ENCODE data around the gene MINAR1. TPM values are rescaled to one million over a fixed set of nuclear protein-coding genes. Genes with fewer than 3 reads are reported as not detected.

MINAR1 gene
- total and polyA plus RNA-seq, 8 donors, result 0.50 to 1.0 (median 0.66) TPM

- DNase-seq (no peak), ATAC-seq (no peak)
- intact Hi-C loops (cut with DNase I), result no loop called here
- H3K36me3 ChIP-seq, result no peaks in the 10 kb centered on the region
- H3K4me3 ChIP-seq, result no peak overlapping the region
- H3K4me1 ChIP-seq, result no peaks in the 10 kb centered on the region
- no peak overlapping the region for H3K27ac ChIP-seq
- H3K9me3 ChIP-seq, result no peaks in the 10 kb centered on the region
- no peak for TF ChIP-seq CTCF (IDR thresholded peaks at IDR 0.05)
- peaks cover 0 to 4% of the 10 kb centered on the region in 2 donors for H3K27me3 ChIP-seq
Observed at GRCh38 chr15:79459666-79460065, 27.5 kb downstream of the MINAR1 start.

- no peak overlapping the region for H3K27ac ChIP-seq
- H3K27me3 ChIP-seq, result no peaks in the 10 kb centered on the region
- H3K9me3 ChIP-seq, result no peaks in the 10 kb centered on the region
- intact Hi-C loops (cut with DNase I), result no loop called here
- H3K36me3 ChIP-seq, result no peaks in the 10 kb centered on the region
- no peak overlapping the region for H3K4me3 ChIP-seq
- TF ChIP-seq CTCF (IDR thresholded peaks at IDR 0.05), result no peak
- ATAC-seq (no peak), DNase-seq (no peak)
- no peaks in the 10 kb centered on the region for H3K4me1 ChIP-seq
Observed at GRCh38 chr15:79463043-79463780, 31.1 kb downstream of the MINAR1 start.

DNA sequence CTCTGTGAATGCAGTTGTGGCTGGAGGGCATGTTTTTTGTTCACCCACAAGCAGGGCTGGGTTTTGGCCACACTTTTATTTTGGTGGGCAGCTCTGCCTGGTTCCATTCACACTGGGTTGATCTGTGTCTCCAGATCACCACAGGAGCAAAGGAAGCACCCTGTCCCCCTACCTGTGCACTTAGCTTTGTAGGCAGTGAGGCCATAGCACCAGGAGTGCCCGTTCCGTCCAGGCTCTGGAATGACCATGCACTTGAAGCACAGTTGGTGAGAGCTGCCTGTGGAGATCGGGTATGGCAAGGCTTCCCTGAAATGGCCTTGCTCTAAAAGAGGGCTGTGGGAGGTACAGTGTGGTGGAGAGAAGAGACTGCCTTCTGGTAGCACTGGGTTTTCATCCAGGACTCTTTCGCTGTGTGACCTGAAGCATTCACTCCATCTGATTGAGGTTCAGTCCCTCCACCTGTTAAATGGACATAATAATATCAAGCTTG is 31.7 kb downstream of the MINAR1 start:
- Histone ChIP-seq H3K36me3 (no peaks in the 10 kb centered on the region), H3K27ac (no peak overlapping the region), H3K9me3 (no peaks in the 10 kb centered on the region), H3K4me1 (no peaks in the 10 kb centered on the region), H3K27me3 (no peaks in the 10 kb centered on the region), H3K4me3 (no peak overlapping the region)
- DNase-seq (no peak), ATAC-seq (no peak)
- intact Hi-C loops (cut with DNase I), result no loop called here
- no peak for TF ChIP-seq CTCF (IDR thresholded peaks at IDR 0.05)

- no peak for TF ChIP-seq CTCF (IDR thresholded peaks at IDR 0.05)
- H3K9me3 ChIP-seq, result no peaks in the 10 kb centered on the region
- ATAC-seq, result no peak
Observed at GRCh38 chr15:79466488-79466887, 34.4 kb downstream of the MINAR1 start.

GRCh38 chr15:79467865-79468586 is 35.9 kb downstream of the MINAR1 start:
- no peaks in the 10 kb centered on the region for H3K27me3 ChIP-seq
- no peak overlapping the region for H3K4me3 ChIP-seq
- intact Hi-C loops (cut with DNase I), result no loop called here
- H3K27ac ChIP-seq, result no peak overlapping the region
- no peaks in the 10 kb centered on the region for H3K4me1 ChIP-seq
- ATAC-seq (no peak), DNase-seq (no peak)
- no peak for TF ChIP-seq CTCF (IDR thresholded peaks at IDR 0.05)
- H3K9me3 ChIP-seq, result no peaks in the 10 kb centered on the region
- no peaks in the 10 kb centered on the region for H3K36me3 ChIP-seq

More at GRCh38 chr15:79466488-79466887, 34.4 kb downstream of the MINAR1 start:
- DNase-seq, result no peak
- H3K4me3 ChIP-seq, result no peak overlapping the region
- no peaks in the 10 kb centered on the region for H3K36me3 ChIP-seq
- no peaks in the 10 kb centered on the region for H3K27me3 ChIP-seq
- no peak overlapping the region for H3K27ac ChIP-seq
- no peaks in the 10 kb centered on the region for H3K4me1 ChIP-seq
- intact Hi-C loops (cut with DNase I), result no loop called here
